ENCODE data around the gene GBGT1. TPM values are rescaled to one million over a fixed set of nuclear protein-coding genes. Genes with fewer than 3 reads are reported as not detected.

Gene GBGT1
- total RNA-seq, 1 experiment from 2014 or later = 0.21 TPM

DNA sequence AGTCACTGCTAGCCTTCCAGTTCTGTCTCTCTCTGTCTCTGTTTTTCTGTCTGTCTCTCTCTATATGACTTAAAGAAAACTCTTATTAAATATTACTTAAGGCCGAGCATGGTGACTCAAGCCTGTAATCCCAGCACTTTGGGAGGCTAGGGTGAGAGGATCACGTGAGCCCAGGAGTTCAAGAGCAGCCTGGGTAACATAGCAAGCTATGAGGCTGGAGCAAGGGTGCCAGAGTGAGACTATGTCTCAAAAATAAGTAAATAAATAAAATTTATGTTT is 1.7 kb upstream of the GBGT1 start:
- DNase-seq (ENCODE audit: low read depth) = no peak

DNA sequence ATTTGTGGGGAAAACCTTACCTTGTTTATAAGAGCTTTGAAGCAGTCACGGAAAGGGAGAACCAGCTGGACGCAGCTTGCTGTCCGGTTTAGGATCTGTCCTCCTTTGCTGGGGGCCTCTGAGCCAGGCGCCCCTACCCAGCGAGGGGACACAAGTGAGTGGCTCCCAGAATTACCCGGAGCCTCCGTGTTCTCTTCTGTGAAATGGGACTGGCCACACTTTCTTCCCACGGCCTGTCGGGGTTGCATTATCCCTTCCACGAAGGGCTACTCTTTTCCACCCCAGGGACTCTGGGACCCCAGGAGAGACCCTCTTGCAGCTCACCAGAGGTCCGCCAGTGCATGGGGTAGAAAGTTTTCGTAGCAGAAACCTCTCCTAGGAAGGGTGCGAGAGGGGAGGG is 477 bp upstream of the GBGT1 start:
- no peak for DNase-seq (ENCODE audit: low read depth)

DNA sequence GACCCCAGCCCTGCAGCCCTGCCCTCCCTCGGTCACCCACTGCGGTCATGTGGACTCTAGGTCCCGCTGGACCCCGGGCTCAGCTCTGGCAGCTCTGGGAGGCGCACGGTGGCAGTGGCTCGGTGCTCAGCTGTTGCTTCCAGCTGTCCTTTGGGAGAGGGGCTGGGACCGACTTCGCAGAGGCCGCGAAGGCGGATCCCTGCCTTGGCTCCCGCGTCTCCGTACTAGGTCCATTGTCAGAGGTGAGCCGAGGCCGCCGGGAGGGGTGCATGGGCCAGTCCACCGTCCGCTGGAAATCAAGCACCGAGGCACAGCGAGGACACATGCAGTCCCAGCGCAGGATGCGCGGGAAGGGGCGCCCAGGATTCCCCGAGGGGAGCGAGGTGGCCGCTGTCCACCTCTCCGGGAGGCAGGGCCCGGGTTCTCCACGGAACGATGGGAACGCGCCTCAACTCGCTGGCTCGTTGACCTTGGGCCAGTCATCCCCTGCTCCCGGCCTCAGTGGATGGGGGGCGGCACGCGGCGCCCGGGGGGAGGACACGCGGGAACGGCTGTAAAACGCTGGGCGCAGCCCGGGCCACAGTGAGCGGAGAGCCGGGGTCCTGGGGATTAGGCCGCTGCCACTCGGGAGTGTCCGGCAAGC is 732 bp downstream of the GBGT1 start:
- no peak for DNase-seq (ENCODE audit: low read depth)

DNA sequence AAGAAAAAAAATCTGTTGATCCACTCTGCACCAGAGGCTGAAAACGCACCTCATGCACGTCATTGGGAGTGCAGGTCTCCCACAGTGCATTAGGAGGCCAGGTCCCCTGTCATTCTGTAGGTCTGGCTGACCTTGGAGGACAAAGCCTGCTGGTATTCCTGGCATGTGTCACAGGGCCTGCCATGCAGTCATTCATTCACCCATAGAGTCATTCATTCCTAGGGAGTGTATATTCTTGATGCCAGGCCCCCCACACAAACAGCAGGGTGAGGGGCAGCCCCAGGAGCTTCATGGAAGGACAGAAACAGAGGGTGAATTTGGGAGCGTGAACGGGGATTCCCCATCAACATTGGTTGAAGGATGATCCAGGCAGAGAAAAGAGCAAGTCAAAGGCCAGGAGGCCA is 2.2 kb downstream of the GBGT1 start:
- DNase-seq (ENCODE audit: low read depth) = no peak

DNA sequence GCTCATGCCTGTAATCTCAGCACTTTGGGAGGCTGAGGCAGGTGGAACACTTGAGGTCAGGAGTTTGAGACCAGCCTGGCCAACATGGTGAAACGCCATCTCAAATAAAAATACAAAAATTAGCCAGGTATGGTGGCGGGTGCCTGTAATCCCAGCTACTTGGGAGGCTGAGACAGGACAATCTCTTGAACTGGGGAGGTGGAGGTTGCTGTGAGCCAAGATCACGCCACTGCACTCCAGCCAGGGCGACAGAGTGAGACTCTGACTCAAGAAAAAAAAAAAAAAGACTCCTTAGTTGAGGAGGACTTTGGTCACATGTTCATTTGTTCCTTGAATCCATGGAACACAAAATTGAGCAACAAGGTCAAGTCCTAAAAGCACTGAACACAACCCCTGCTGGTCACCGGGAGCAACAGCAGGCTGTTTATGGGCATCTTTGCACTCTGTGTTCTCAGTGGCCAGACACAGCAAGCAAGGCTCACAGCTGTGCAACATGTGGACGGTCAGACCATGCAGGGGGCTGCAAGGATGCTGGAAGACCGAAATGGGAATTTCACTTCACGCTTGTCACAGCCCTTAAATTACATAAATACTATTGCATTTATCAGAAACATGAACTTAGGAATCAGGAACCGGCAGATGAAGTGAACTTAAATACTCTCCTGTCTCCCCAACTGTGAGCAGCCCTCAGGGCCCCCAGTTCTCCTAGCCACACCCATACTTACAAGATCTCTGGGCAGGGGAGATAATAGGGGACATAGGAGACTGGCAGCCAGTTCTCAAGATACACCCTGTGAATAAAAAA is 2.8 kb downstream of the GBGT1 start:
- DNase-seq (ENCODE audit: low read depth) = peak; percentile 46

DNA sequence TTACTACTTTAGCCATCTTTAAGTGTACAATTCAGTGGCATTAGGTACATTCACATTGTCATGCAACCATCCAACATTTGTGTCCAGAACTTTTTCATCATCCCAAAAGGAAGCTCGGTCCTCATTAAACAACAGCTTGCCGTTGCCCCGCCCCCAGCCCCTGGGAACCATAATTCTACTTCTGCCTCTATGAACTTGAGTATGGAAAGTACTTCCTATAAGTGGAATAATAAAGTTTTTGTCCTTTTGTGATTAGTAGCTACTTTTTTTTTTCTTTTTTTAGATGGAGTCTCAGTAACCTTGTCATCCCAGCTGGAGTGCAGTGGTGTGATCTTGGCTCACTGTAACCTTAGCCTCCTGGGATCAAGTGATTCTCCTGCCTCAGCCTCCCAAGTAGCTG is 5.0 kb downstream of the GBGT1 start:
- no peak for DNase-seq (ENCODE audit: low read depth)

GRCh38 chr9:133155156-133155555 is 8.6 kb downstream of the GBGT1 start:
- no peak for DNase-seq (ENCODE audit: low read depth)

DNA sequence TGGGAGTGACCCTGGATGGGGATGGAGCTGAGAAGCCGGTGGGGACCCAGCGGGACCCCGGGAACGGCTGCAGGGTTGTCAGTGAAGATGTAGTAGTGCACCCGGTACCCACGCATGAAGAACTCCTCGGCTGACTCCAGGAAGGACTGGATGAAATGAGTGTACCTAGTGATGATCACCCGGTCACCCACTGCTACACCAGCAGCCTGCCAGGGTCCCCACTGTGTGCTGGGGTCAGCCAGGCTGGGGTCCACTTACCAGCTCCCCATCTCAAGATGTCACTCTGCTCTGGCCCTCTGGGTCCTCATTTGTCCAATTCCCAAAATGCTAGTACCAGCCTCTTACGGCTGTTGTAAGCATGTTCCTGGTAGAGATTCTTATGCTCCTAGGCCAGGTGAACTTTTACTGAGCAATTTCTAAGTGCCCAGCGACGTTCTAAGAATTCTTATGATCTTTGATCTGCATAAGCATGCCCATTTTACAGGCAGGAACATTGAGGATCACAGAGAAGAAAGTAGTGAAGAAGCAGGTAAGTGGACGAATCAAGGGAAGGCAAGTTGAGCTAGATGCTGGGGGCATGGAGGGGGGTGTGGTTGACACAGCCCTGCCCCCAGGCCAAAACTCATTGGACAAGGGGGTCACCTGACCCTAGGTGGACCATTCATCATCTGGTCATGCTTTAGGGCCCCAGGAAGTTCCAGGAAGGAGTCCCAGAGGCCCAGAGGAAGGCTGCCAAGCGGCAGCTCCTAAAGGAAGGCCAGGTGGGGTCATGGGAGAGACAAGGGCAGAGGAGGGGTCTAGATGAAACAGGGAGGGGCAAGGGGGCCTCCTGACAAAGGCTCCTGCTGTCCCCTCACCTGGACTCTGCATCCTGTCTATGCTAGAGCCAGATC is 9.4 kb downstream of the GBGT1 start:
- DNase-seq (ENCODE audit: low read depth) = no peak

DNA sequence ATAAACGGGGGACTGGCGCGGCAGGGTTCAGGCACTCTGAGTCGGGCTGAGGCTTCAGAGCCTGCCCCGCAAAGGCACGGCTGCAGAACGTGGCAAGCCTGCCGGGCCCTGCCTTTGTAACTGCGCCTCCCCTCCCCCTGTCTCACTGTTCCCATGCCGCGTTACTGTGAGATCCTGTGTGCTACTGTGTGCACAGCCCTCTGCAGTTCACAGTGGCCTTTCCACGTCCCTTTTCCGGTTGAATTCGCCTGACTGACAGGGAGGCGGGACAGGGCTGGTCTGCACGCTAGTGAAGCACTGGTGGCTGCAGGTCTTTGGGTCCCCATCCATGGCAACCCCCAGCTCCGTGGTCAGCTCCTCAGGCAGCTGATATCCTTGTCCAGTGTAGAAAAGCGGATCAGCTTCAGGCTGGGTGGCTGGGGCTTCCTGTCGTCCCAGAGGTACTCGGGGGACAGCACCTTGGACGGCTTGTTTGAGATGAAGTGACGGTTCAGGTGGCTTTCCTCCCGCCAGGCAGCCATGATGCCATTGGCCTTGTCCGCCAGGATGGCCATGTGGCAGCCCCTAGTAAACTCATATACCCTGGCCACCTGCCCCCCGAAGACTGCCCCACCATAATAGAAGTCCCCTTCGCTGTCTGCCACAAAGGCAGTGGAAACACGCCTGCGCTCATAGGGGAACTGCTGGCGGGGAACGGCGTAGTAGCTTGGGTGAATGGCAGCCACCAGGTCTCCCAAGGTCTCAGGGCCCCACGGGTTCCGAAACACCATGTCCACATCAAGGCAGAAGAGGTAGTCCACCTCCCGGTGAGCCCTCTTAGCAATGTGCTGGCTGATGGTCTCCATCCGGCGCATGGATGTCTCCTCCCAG is 10.3 kb downstream of the GBGT1 start:
- DNase-seq (ENCODE audit: low read depth) = no peak

GRCh38 chr9:133151601-133152525 is 11.9 kb downstream of the GBGT1 start:
- no peak for DNase-seq (ENCODE audit: low read depth)

GRCh38 chr9:133151041-133151440 is 12.7 kb downstream of the GBGT1 start:
- no peak for DNase-seq (ENCODE audit: low read depth)

DNA sequence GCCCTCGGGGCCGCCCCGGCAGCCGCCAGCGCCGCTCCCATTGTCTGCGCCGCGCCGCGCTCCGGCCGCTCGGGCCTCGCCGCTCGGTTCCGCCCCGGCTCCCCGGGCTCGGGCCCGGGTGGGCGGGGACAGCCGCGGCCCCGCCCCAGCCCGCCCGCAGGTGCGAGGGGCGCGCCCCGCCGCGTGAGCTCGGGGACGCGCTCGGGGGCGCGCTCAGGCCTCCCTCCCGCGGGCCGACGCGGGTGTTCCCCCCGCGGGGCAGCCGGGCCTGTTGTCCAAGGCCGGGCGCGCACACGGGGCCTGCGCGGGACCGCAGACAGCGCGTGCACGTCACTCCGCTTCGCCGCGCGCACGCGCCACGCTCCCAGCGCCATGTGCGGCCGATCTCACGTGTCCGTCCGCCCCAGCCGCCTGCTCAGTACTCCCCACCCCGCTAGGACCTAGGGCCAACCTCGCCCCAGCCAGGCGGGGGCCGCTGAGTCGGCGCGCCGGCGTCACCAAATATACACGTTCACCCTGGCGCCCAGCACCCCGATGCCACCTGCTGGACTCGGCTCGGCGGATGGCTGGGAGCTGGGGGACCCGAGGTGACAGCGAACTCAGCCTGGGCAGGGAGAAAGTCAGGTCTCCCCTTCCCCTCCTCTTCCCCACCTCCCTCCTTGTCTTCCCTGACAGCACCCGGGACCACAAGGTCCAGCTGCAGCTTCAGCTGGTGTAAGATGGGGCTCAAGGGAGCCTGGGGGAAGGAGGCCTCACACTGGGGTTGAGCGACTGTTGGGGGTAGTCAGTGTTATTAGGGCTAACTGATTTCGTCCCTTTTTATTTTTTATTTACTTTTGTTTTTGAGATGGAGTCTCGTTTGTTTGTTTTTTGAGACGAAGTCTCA is 14.3 kb downstream of the GBGT1 start:
- DNase-seq (ENCODE audit: low read depth) = peak; percentile 90

- DNase-seq (ENCODE audit: low read depth) = no peak
Measured at GRCh38 chr9:133148199-133149129, 15.2 kb downstream of the GBGT1 start.

GRCh38 chr9:133147412-133148198 is 16.1 kb downstream of the GBGT1 start:
- DNase-seq (ENCODE audit: low read depth) = peak; percentile 60

DNA sequence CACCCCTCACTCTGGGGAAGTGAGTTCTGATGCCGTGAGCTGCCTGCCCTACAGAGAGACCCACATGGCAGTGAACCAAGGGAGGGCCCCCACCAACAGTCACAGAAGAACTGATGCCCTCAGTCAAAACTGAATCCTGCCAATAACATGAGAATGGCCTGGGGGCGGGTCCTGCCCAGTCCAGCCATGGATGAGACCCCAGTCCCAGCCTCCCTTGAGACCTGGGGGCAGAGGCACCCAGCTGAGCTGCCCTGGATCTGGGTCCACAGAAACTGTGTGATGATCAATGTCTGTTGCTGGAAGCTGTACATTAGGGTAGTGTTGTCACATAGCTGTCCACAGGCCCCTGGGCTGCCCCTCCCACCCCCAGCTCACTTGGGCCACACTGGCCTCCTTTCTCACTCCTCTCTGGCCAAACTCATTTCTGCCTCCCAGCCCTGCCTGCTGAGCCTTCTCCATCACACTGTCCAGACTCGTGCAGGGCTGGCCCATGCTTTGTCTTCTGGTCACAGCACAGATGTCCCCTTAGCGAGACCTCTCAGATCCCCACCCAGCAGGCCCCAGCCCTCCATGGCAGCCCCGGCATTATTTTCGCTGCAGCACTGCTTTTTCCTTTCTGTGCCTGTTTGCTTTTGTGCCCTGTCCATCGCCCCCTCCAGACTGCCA is 16.8 kb downstream of the GBGT1 start:
- no peak for DNase-seq (ENCODE audit: low read depth)
